Measurements from ENCODE around the gene FOSB.

The FOSB gene

GRCh38 chr19:45467456-45468158, at the start of gene FOSB:
Gene FOSB (plus strand): TSS chr19:45467996. CDS start chr19:45468587, 591 bp downstream.
- H3K36me3 ChIP-seq (ENCODE audit: insufficient read depth) = no peaks in the 10 kb centered on the region
- peak within 1 kb of the TSS; percentile 100 for H3K4me2 ChIP-seq
- H3K4me3 ChIP-seq (IDR thresholded peaks at IDR 0.05; ENCODE audit: insufficient read depth, low read depth, low read length) = peak within 1 kb of the TSS; percentile 43
- no peak for TF ChIP-seq CTCF (conservative IDR thresholded peaks at IDR 0.05; ENCODE audit: low read depth, low read length)
- peak within 1 kb of the TSS; percentile 98 for H2AFZ ChIP-seq (ENCODE audit: low read depth)
- no peaks in the 10 kb centered on the region for H4K20me1 ChIP-seq (ENCODE audit: insufficient read depth)
- no peaks in the 10 kb centered on the region for H3K79me2 ChIP-seq (ENCODE audit: insufficient read depth, low read depth)
- H3K27ac ChIP-seq = peak within 1 kb of the TSS; percentile 86
- H3K27me3 ChIP-seq (ENCODE audit: insufficient read depth, low read depth) = peaks cover 15% of the 10 kb centered on the region; the same call in 1 of the 2 replicates
- H3K9ac ChIP-seq = peak within 1 kb of the TSS; percentile 71
- H3K4me1 ChIP-seq (ENCODE audit: low read depth, poor library complexity, severe bottlenecking) = peaks cover 20% of the 10 kb centered on the region

GRCh38 chr19:45418802-45419201, 49.0 kb upstream of the FOSB start:
- no peaks in the 10 kb centered on the region for H4K20me1 ChIP-seq (ENCODE audit: insufficient read depth)
- peak overlapping the region; percentile 67 for H3K27ac ChIP-seq
- H3K79me2 ChIP-seq (ENCODE audit: insufficient read depth, low read depth) = peaks cover 9% of the 10 kb centered on the region; the same call in 1 of the 2 replicates
- peak overlapping the region; percentile 95 for H3K4me2 ChIP-seq
- peak overlapping the region; percentile 44; the same call in 1 of the 2 replicates for H2AFZ ChIP-seq (ENCODE audit: low read depth)
- H3K27me3 ChIP-seq (ENCODE audit: insufficient read depth, low read depth) = no peaks in the 10 kb centered on the region
- TF ChIP-seq CTCF (conservative IDR thresholded peaks at IDR 0.05; ENCODE audit: low read depth, low read length) = no peak
- H3K4me3 ChIP-seq (IDR thresholded peaks at IDR 0.05; ENCODE audit: insufficient read depth, low read depth, low read length) = no peak overlapping the region
- peak overlapping the region; percentile 22; the same call in 1 of the 2 replicates for H3K9ac ChIP-seq
- H3K36me3 ChIP-seq (ENCODE audit: insufficient read depth) = no peaks in the 10 kb centered on the region
- H3K4me1 ChIP-seq (ENCODE audit: low read depth, poor library complexity, severe bottlenecking) = peaks cover 55% of the 10 kb centered on the region

GRCh38 chr19:45419396-45419795, 48.4 kb upstream of the FOSB start:
- peaks cover 59% of the 10 kb centered on the region for H3K4me1 ChIP-seq (ENCODE audit: low read depth, poor library complexity, severe bottlenecking)
- TF ChIP-seq CTCF (conservative IDR thresholded peaks at IDR 0.05; ENCODE audit: low read depth, low read length) = no peak
- H3K4me2 ChIP-seq = peak overlapping the region; percentile 95
- H4K20me1 ChIP-seq (ENCODE audit: insufficient read depth) = no peaks in the 10 kb centered on the region
- no peaks in the 10 kb centered on the region for H3K36me3 ChIP-seq (ENCODE audit: insufficient read depth)
- H3K27me3 ChIP-seq (ENCODE audit: insufficient read depth, low read depth) = no peaks in the 10 kb centered on the region
- peak overlapping the region; percentile 22; the same call in 1 of the 2 replicates for H3K9ac ChIP-seq
- no peak overlapping the region for H3K4me3 ChIP-seq (IDR thresholded peaks at IDR 0.05; ENCODE audit: insufficient read depth, low read depth, low read length)
- H2AFZ ChIP-seq (ENCODE audit: low read depth) = peak overlapping the region; percentile 44; the same call in 1 of the 2 replicates
- H3K79me2 ChIP-seq (ENCODE audit: insufficient read depth, low read depth) = peaks cover 9% of the 10 kb centered on the region; the same call in 1 of the 2 replicates
- H3K27ac ChIP-seq = peak overlapping the region; percentile 67

- H3K27me3 ChIP-seq (ENCODE audit: insufficient read depth, low read depth) = no peaks in the 10 kb centered on the region
- H3K79me2 ChIP-seq (ENCODE audit: insufficient read depth, low read depth) = peaks cover 9% of the 10 kb centered on the region; the same call in 1 of the 2 replicates
- no peak for TF ChIP-seq CTCF (conservative IDR thresholded peaks at IDR 0.05; ENCODE audit: low read depth, low read length)
- H3K4me1 ChIP-seq (ENCODE audit: low read depth, poor library complexity, severe bottlenecking) = peaks cover 64% of the 10 kb centered on the region
- H3K9ac ChIP-seq = no peak overlapping the region; the same call in 1 of the 2 replicates
- H2AFZ ChIP-seq (ENCODE audit: low read depth) = no peak overlapping the region
- no peaks in the 10 kb centered on the region for H4K20me1 ChIP-seq (ENCODE audit: insufficient read depth)
- no peak overlapping the region for H3K4me3 ChIP-seq (IDR thresholded peaks at IDR 0.05; ENCODE audit: insufficient read depth, low read depth, low read length)
- H3K36me3 ChIP-seq (ENCODE audit: insufficient read depth) = no peaks in the 10 kb centered on the region
- H3K27ac ChIP-seq = peak overlapping the region; percentile 67
- peak overlapping the region; percentile 95 for H3K4me2 ChIP-seq
These were observed 47.9 kb upstream of the FOSB start for GRCh38 chr19:45419895-45420294.
